RWPE1 (cell line): Measurements from ENCODE around the gene PNCK.

Experiments used
- CTCF ChIA-PET: fragments of 350-600 bp; sonication (Branson Sonifier 250); formaldehyde crosslinking; extraction: SDS; loops from one replicate; lab custom pipeline; 2021; lab: Yijun Ruan, JAX
- POLR2A ChIA-PET: fragments of 400-600 bp; formaldehyde crosslinking; extraction: SDS; loops from one replicate; lab custom pipeline; 2020; ENCODE audit warnings: antibody characterized with exemption; ENCODE audit not compliant: low non-redundant PET; lab: Yijun Ruan, JAX
- DNase-seq: peaks from one replicate; pipeline ENCODE4 v3.0.0; 2012; ENCODE audit warnings: low spot score
- H3K27ac ChIP-seq: fragments of 450-650 bp; 2 replicates; pipeline ENCODE4 v1.5.1; 2017
- TF ChIP-seq, protein P1 (sequence below): fragments of 450-650 bp; conservative IDR thresholded peaks from 2 replicates; pipeline ENCODE4 v1.5.1; 2017; ENCODE audit warnings: low read depth, mild to moderate bottlenecking

PNCK gene

DNA sequence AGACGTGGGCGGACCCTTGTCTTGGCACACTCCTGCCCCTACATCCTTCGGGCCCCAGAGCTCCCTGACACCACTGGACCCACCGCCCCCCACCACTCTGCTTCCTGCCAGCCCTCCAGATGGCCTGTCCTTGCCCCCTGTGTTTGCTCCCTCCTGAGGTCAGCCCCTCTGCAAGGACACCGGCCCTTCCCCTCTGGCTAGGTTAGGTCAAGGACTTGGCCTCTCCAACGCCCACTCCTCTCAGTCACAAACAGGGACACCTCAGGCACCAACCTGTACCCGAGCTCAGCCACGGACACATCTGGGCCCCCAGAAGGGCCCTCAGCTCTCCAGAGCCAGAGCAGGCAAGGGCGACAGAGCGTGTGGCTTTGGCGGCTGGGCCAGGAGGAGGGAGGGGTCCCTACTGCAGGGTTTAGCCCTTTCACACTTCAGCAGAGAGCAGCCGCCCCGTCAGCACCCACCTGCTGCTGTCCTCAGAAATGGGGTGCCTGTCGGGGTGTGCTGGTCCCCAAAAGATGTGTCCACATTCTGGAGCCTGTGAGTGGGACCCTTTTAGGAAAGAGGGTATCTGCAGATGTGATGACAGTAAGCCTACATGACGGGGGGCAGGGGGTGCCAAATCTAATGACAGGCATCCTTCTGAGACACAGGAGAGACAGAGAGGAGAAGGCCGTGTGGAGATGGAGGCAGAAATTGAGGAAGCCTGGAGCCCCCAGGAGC, 50.1 kb downstream of the PNCK start:
- TF ChIP-seq, protein P1, sequence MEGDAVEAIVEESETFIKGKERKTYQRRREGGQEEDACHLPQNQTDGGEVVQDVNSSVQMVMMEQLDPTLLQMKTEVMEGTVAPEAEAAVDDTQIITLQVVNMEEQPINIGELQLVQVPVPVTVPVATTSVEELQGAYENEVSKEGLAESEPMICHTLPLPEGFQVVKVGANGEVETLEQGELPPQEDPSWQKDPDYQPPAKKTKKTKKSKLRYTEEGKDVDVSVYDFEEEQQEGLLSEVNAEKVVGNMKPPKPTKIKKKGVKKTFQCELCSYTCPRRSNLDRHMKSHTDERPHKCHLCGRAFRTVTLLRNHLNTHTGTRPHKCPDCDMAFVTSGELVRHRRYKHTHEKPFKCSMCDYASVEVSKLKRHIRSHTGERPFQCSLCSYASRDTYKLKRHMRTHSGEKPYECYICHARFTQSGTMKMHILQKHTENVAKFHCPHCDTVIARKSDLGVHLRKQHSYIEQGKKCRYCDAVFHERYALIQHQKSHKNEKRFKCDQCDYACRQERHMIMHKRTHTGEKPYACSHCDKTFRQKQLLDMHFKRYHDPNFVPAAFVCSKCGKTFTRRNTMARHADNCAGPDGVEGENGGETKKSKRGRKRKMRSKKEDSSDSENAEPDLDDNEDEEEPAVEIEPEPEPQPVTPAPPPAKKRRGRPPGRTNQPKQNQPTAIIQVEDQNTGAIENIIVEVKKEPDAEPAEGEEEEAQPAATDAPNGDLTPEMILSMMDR: no peak
- no peak for DNase-seq
- ChIA-PET POLR2A (no interaction called here), CTCF (no interaction called here)
- H3K27ac ChIP-seq: no peak overlapping the region

DNA sequence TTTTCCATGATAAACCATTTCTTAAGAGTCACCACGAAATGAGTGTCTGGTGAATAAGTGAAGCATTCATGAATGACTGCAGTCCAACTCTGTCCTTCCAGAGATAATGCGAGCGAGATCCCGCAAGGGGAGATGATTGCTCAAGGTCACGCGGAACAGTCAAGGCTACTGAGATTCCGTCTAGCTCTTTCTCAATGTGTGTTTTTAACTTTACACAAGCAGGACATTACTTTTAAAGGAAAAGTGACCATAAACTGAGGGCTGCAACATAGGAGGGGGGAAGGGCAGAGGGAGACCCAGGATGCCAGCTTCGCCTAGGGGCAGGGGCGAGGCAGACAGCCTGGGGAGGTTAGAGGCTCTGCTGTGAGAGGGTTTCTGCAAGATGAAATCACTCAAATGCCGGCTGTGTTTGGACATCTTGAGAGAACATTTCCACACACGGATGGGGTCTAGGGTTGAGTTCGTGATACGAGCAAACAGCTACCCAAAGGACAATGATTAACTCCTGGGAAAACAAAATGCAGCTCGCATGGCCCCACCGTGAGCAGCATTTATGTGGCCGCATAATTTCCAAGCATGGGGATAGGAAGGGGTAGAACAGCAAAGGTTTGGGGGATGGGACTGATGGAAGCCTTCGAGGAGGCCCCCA, 50.8 kb downstream of the PNCK start:
- DNase-seq: no peak
- no peak overlapping the region for H3K27ac ChIP-seq
- POLR2A ChIA-PET: no interaction called here
- CTCF ChIA-PET: no interaction called here
- TF ChIP-seq, protein P1: no peak

DNA sequence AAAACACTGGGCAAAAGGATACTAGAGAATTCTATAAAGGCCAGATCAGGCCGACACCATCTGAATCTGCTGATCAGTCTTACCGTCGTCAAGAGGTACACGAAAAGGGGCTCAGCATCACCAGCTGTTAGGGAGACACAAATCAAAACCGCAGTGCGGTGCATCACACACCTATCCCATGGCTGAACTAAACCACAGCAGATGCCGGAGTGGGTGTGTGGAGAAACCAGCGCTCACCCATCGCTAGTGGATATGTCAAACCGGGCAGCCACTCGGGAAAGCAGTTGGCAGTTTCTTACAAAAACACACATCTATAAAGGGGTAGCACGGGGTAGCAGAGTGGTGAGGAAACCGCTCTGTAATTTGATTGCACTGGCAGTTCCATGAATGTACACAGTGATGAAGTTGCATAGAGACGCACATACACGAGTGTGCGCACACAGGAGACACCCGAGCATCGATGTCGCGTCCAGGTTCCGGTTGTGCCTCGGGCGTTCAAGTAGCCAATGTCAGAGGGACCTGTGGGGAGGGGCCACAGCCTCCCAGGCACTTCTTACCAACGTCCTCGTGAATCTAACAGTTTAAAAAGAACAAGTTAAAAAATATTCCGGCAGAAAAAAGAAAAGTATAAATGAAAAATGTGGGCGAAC, 51.5 kb downstream of the PNCK start:
- POLR2A ChIA-PET: no interaction called here

DNA sequence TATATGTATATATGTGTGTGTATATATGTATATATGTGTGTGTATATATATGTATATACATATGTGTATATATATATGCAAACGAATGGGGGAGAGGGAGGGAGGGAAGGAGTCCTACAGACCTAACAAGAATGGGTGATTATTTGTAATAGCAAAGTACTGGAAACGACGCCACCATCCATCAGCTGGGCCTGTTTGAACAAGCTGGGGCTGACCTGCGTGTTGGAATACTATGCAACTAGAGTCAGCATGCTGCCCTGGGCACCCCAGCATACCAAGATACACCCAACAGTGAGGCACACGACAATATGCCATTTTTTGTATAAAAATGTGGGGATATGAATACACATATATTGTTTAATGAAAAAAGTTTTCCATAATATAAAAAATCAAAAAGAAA, 53.0 kb downstream of the PNCK start:
- no peak overlapping the region for H3K27ac ChIP-seq
- CTCF ChIA-PET: no interaction called here
- DNase-seq: peak; percentile 36
- POLR2A ChIA-PET: no interaction called here
- TF ChIP-seq, protein P1: no peak

More for the DNA sequence above, 51.5 kb downstream of the PNCK start:
- no peak for DNase-seq
- H3K27ac ChIP-seq: no peak overlapping the region
- CTCF ChIA-PET: no interaction called here
- TF ChIP-seq, protein P1: no peak
